ENCODE results near the gene SNX19. TPM values are rescaled to one million over a fixed set of nuclear protein-coding genes. Genes with fewer than 3 reads are reported as not detected.

SNX19 gene
- total RNA-seq, 1 experiment from 2014 or later: 10.5 TPM

GRCh38 chr11:130882138-130882551 is 34.1 kb downstream of the SNX19 start:
- Histone ChIP-seq H3K9me3 (no peaks in the 10 kb centered on the region), H3K36me3 (peaks cover 84% of the 10 kb centered on the region), H3K4me3 (no peak overlapping the region), H3K27me3 (no peaks in the 10 kb centered on the region)
- peak; percentile 45 for DNase-seq

- Histone ChIP-seq H3K4me3 (no peak overlapping the region), H3K9me3 (no peaks in the 10 kb centered on the region), H3K27me3 (no peaks in the 10 kb centered on the region), H3K36me3 (peaks cover 86% of the 10 kb centered on the region)
- no peak for DNase-seq
Observed at GRCh38 chr11:130881475-130882137, 34.7 kb downstream of the SNX19 start.

- Histone ChIP-seq H3K9me3 (no peaks in the 10 kb centered on the region), H3K4me3 (no peak overlapping the region), H3K36me3 (peaks cover 81% of the 10 kb centered on the region), H3K27me3 (no peaks in the 10 kb centered on the region)
- DNase-seq: no peak
Observed at GRCh38 chr11:130879836-130880235, 36.4 kb downstream of the SNX19 start.

- H3K36me3 ChIP-seq: peaks cover 78% of the 10 kb centered on the region
- H3K27me3 ChIP-seq: no peaks in the 10 kb centered on the region
- no peak for DNase-seq
- no peaks in the 10 kb centered on the region for H3K9me3 ChIP-seq
- no peak overlapping the region for H3K4me3 ChIP-seq
Observed at GRCh38 chr11:130876931-130877915, 39.1 kb downstream of the SNX19 start.

- Histone ChIP-seq H3K36me3 (peaks cover 78% of the 10 kb centered on the region), H3K9me3 (no peaks in the 10 kb centered on the region), H3K4me3 (no peak overlapping the region), H3K27me3 (no peaks in the 10 kb centered on the region)
- DNase-seq: no peak
Observed at GRCh38 chr11:130876100-130876499, 40.2 kb downstream of the SNX19 start.

- Histone ChIP-seq H3K27me3 (no peaks in the 10 kb centered on the region), H3K36me3 (peaks cover 70% of the 10 kb centered on the region), H3K4me3 (no peak overlapping the region), H3K9me3 (no peaks in the 10 kb centered on the region)
- no peak for DNase-seq
Observed at GRCh38 chr11:130874955-130875531, 41.2 kb downstream of the SNX19 start.

- Histone ChIP-seq H3K27me3 (no peaks in the 10 kb centered on the region), H3K9me3 (no peaks in the 10 kb centered on the region), H3K4me3 (no peak overlapping the region), H3K36me3 (peaks cover 64% of the 10 kb centered on the region)
- no peak for DNase-seq
Observed at GRCh38 chr11:130874396-130874795, 41.9 kb downstream of the SNX19 start.

- no peak overlapping the region for H3K4me3 ChIP-seq
- H3K27me3 ChIP-seq: no peaks in the 10 kb centered on the region
- DNase-seq: no peak
- H3K9me3 ChIP-seq: no peaks in the 10 kb centered on the region
- H3K36me3 ChIP-seq: peaks cover 58% of the 10 kb centered on the region
Observed at GRCh38 chr11:130873761-130874160, 42.5 kb downstream of the SNX19 start.

- no peaks in the 10 kb centered on the region for H3K9me3 ChIP-seq
- H3K36me3 ChIP-seq: peaks cover 51% of the 10 kb centered on the region
- H3K27me3 ChIP-seq: no peaks in the 10 kb centered on the region
- no peak for DNase-seq
- H3K4me3 ChIP-seq: no peak overlapping the region
Observed at GRCh38 chr11:130872981-130873380, 43.3 kb downstream of the SNX19 start.

GRCh38 chr11:130872513-130872912 is 43.8 kb downstream of the SNX19 start:
- Histone ChIP-seq H3K27me3 (no peaks in the 10 kb centered on the region), H3K4me3 (no peak overlapping the region), H3K36me3 (peaks cover 46% of the 10 kb centered on the region), H3K9me3 (no peaks in the 10 kb centered on the region)
- DNase-seq: no peak

GRCh38 chr11:130872102-130872501 is 44.2 kb downstream of the SNX19 start:
- Histone ChIP-seq H3K36me3 (peaks cover 42% of the 10 kb centered on the region), H3K4me3 (no peak overlapping the region), H3K9me3 (no peaks in the 10 kb centered on the region), H3K27me3 (no peaks in the 10 kb centered on the region)
- no peak for DNase-seq

GRCh38 chr11:130871616-130872015 is 44.7 kb downstream of the SNX19 start:
- Histone ChIP-seq H3K27me3 (no peaks in the 10 kb centered on the region), H3K4me3 (no peak overlapping the region), H3K36me3 (peaks cover 40% of the 10 kb centered on the region), H3K9me3 (no peaks in the 10 kb centered on the region)
- no peak for DNase-seq

GRCh38 chr11:130868721-130869390 is 47.4 kb downstream of the SNX19 start:
- Histone ChIP-seq H3K36me3 (peaks cover 27% of the 10 kb centered on the region), H3K27me3 (no peaks in the 10 kb centered on the region), H3K9me3 (no peaks in the 10 kb centered on the region), H3K4me3 (no peak overlapping the region)
- DNase-seq: no peak

- no peaks in the 10 kb centered on the region for H3K9me3 ChIP-seq
- H3K27me3 ChIP-seq: no peaks in the 10 kb centered on the region
- peaks cover 22% of the 10 kb centered on the region for H3K36me3 ChIP-seq
- H3K4me3 ChIP-seq: no peak overlapping the region
- DNase-seq: no peak
Observed at GRCh38 chr11:130868086-130868710, 48.1 kb downstream of the SNX19 start.

GRCh38 chr11:130866831-130867230 is 49.4 kb downstream of the SNX19 start:
- Histone ChIP-seq H3K4me3 (no peak overlapping the region), H3K36me3 (peaks cover 8% of the 10 kb centered on the region), H3K9me3 (no peaks in the 10 kb centered on the region), H3K27me3 (no peaks in the 10 kb centered on the region)
- DNase-seq: no peak

GRCh38 chr11:130865774-130866114 is 50.5 kb downstream of the SNX19 start:
- no peaks in the 10 kb centered on the region for H3K27me3 ChIP-seq
- DNase-seq: no peak
- H3K9me3 ChIP-seq: no peaks in the 10 kb centered on the region
- H3K4me3 ChIP-seq: no peak overlapping the region
- no peaks in the 10 kb centered on the region for H3K36me3 ChIP-seq

All from MG63 (cell line).